ENCODE measurements around the gene PDIA4.
"Not testable (repeated sequence)": the region's sequence is repeated elsewhere in the genome, so short reads cannot be mapped to it uniquely, and the experiment has no call there.

Gene PDIA4

DNA sequence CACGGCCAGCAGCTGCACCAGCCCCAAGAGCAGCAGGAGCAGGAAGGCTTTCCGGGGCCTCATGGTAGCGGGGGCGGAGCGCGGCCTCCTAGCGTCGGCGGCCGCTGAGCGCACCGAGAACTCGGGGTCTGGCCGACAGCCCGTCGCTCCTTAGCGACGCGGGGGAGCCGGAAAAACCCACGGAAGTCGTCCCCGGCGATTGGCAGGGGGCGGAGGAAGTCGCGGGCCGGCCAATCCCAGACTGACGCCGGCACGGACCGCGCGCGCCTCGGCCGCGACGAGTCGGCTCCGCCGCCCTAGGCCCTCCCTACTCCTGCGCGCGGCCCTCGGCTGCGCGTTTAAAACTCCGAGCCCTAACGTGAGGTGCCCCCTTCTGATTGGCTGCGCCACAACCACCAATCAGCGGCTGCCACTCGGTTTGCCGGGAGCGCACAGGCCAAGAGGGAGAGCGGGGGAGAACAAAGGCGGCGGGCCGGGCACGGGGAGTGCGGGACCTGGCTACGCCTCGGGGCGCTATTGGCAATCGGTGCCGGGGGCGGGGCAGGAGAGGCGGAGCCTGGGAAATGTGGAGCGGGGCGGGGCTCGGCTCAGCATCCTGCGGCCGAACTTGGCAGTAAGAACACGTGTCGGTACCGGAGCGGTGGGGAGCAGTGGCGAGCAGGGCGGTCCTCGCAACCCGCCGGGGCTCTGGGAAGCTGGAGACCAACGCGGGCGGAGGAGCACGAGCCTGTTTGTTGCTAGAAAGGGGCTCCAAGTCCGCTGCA, at the start of gene PDIA4:
Gene PDIA4 (minus strand): TSS at position 160 of the 764 bp plus-strand sequence. CDS start 97 bp downstream, at position 63.
- peak; percentile 100 for DNase-seq (ENCODE audit: low spot score)

- no peak for DNase-seq (ENCODE audit: low spot score)
These were observed 49.3 kb upstream of the PDIA4 start for GRCh38 chr7:149077594-149077993.

GRCh38 chr7:149075286-149075685, 47.0 kb upstream of the PDIA4 start:
- no peak for DNase-seq (ENCODE audit: low spot score)

GRCh38 chr7:149074116-149074885, 46.0 kb upstream of the PDIA4 start:
- DNase-seq (ENCODE audit: low spot score) = no peak

- DNase-seq (ENCODE audit: low spot score) = no peak
These were observed 44.1 kb upstream of the PDIA4 start for GRCh38 chr7:149072438-149072775.

- peak; percentile 52 for DNase-seq (ENCODE audit: low spot score)
These were observed 43.5 kb upstream of the PDIA4 start for GRCh38 chr7:149071641-149072437.

- no peak for DNase-seq (ENCODE audit: low spot score)
These were observed 42.9 kb upstream of the PDIA4 start for GRCh38 chr7:149071182-149071635.

GRCh38 chr7:149070372-149071125, 42.2 kb upstream of the PDIA4 start:
- DNase-seq (ENCODE audit: low spot score) = no peak

- no peak for DNase-seq (ENCODE audit: low spot score)
These were observed 39.6 kb upstream of the PDIA4 start for GRCh38 chr7:149067869-149068268.

DNA sequence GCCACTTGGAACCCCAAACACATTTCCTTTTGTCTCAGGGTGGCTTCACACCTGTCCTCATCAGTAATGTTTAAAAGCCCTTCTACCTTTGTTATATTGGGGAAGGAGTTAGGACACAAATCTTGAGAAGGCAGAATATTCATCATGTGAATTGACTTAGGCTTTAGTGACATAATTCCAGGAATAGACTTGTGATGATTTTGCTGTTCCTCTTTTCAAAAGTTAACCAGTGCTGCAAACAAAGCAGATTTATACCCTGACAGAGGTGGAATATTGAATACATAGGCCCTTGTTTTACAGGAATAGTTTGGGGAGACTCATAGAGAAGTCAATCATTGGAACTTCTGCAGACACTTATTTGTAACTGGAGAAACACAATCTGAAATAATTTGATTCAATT, 35.2 kb upstream of the PDIA4 start:
- no peak for DNase-seq (ENCODE audit: low spot score)

DNA sequence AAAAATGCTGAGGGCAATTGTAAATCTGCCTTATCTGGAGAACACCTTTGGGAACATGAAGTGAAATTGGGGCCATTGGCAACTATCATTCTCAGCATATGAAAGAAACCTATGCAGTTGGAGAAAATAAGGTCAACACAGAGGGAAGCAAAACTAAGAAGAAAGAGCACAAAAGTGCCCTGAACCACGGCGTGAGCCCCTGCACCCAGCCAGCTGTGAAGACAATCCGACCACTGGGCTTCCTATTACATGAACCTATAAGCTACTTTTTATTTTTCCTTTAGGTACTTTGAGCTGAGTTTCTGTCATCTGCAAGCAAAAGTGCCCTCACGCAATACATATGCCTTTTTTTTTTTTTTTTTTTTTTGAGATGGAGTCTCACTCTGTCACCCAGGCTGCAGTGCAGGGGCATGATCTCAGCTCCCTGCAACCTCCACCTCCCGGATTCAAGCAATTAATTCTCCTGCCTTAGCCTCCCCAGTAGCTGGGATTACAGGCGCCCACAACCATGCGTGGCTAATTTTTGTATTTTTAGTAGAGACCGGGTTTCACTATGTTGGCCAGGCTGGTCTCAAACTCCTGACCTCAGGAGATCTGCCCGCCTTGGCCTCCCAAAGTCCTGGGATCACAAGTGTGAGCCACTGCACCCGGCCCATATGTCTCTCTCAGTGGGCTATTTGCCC, 34.1 kb upstream of the PDIA4 start:
- not testable (repeated sequence) for DNase-seq (ENCODE audit: low spot score)

- no peak for DNase-seq (ENCODE audit: low spot score)
These were observed 31.9 kb upstream of the PDIA4 start for GRCh38 chr7:149060156-149060555.

DNA sequence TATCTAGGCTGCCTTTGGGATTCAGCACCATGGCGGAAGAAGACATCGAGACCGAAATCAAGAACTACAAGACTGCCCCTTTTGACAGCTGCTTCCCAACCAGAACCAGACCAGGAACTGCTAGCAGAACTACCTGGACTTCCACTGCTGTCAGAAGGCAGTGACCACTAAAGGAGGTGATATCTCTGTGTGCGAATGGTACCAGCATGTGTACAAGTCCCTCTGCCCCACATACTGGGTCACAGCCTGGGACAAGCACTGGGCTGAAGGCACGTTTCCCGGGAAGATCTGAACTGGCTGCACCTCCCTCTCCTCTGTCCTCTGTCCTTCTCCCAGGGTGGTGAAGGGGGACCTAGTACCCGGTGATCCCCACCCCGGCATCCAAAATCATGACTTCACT, 25.6 kb upstream of the PDIA4 start:
- no peak for DNase-seq (ENCODE audit: low spot score)

- no peak for DNase-seq (ENCODE audit: low spot score)
These were observed 25.1 kb upstream of the PDIA4 start for GRCh38 chr7:149053384-149053783.

DNA sequence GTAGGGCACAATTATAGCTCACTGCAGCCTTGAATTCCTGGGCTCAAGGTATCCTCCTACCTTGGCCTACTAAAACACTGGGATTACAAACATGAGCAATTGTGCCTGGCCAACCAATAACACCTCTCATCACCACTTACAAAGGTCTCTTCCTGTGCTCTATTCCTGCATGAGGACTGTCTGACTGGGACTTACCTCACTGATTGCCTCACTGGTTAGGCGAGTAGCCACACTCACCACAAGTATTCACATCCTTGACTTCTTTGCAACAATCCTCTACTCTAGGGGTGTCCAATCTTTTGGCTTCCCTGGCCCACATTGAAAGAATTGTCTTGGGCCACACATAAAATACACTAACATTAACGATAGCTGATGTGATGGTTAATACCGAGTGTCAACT, 22.6 kb upstream of the PDIA4 start:
- no peak for DNase-seq (ENCODE audit: low spot score)

GRCh38 chr7:149048805-149049204, 20.5 kb upstream of the PDIA4 start:
- DNase-seq (ENCODE audit: low spot score) = no peak

- DNase-seq (ENCODE audit: low spot score) = no peak
These were observed 18.1 kb upstream of the PDIA4 start for GRCh38 chr7:149046416-149046815.

DNA sequence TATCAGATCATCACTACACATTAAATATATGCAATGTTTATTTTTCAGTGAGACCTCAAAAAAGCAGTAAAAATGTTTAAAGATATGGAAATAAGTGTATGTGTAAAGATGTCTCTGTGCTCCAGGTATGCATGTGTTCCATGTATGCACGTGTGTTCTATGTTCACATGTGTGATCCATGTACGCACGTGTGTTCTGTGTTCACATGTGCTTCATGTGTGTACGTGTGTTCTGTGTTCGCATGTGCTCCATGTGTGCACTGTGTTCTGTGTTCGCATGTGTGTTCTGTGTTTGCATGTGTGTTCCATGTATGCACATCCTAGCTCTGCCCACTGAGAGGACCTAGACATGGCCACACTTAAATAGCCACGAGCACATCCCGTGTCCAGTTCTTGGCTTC, 15.6 kb upstream of the PDIA4 start:
- no peak for DNase-seq (ENCODE audit: low spot score)

- no peak for DNase-seq (ENCODE audit: low spot score)
These were observed 13.0 kb upstream of the PDIA4 start for GRCh38 chr7:149041350-149041749.

DNA sequence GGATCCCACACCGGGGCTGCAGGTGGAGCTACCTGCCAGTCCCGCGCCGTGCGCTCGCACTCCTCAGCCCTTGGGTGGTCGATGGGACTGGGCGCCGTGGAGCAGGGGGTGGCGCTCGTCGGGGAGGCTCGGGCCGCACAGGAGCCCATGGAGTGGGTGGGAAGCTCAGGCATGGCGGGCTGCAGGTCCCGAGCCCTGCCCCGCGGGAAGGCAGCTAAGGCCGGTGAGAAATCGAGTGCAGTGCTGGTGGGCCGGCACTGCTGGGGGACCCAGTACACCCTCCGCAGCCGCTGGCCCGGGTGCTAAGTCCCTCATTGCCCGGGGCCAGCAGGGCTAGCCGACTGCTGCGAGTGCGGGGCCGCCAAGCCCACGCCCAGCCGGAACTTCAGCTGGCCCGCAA, 10.3 kb upstream of the PDIA4 start:
- DNase-seq (ENCODE audit: low spot score) = not testable (repeated sequence)

- no peak for DNase-seq (ENCODE audit: low spot score)
These were observed 8.4 kb upstream of the PDIA4 start for GRCh38 chr7:149036676-149037075.

All from activated CD4-positive, alpha-beta T cell treated with anti-CD3 and anti-CD28 coated beads, Interleukin-2, Interleukin-4, amounts not matched to agents 100 ng/mL and 50 ng/mL, durations not matched to agents 16 hours and 8 hours (primary cell).